ENCODE measurements around the gene ECSCR. TPM values are rescaled to one million over a fixed set of nuclear protein-coding genes. Genes with fewer than 3 reads are reported as not detected.

Gene ECSCR
- total and polyA plus RNA-seq, 2 donors (not counting 3 experiments of a cell fraction or from before 2014, with no cell fraction given) = 365 to 1,085 TPM

- no peak overlapping the region for H2AFZ ChIP-seq (ENCODE audit: low read depth, low read length)
- no TSS peak for BruUV-seq (replicated peaks)
- H3K9ac ChIP-seq (replicated peaks; ENCODE audit: extremely low read depth, insufficient read depth, low read length) = no peak overlapping the region
- dilution Hi-C loops (cut with MboI; ENCODE audit: extremely low pct_ligation_motif_present, low sequenced_read_pairs) = no loop called here
- DNase-seq (ENCODE audit: low read depth, low spot score) = no peak
- CTCF ChIA-PET = interaction anchor here (1.4 to 9.0 kb wide), 4 partner anchors 10 to 86 kb away, joined by 3 to 191 read pairs (median 4); no protein-coding TSS in a partner anchor
- intact Hi-C loops (cut with micrococcal nuclease) = no loop called here
- H3K4me2 ChIP-seq (ENCODE audit: insufficient read depth, low read length) = no peak overlapping the region
- no peak overlapping the region for H3K27ac ChIP-seq (ENCODE audit: insufficient read depth, low read depth, low read length)
- no peaks in the 10 kb centered on the region for H3K9me3 ChIP-seq (replicated peaks; ENCODE audit: control insufficient read depth, insufficient read depth, low read length)
- H3K9me1 ChIP-seq (replicated peaks; ENCODE audit: control insufficient read depth, extremely low read depth, insufficient read depth, low read length) = no peaks in the 10 kb centered on the region
- H4K20me1 ChIP-seq (replicated peaks; ENCODE audit: control insufficient read depth, extremely low read depth, insufficient read depth, low read length) = no peaks in the 10 kb centered on the region
- POLR2A ChIA-PET = no interaction called here
- FAIRE-seq = no peak
- H3K4me3 ChIP-seq (replicated peaks in 1 of 3; ENCODE audit: insufficient read depth in 1 of 3, low read depth in 1 of 3, low read length in 3 of 3) = no peak overlapping the region
- TF ChIP-seq POLR2A (IDR thresholded peaks at IDR 0.05; ENCODE audit: low read depth, low read length) (no peak), EZH2 (IDR thresholded peaks at IDR 0.05; ENCODE audit: borderline replicate concordance, low read depth, low read length, severe bottlenecking) (no peak), FOS (IDR thresholded peaks at IDR 0.05; ENCODE audit: borderline replicate concordance, insufficient read depth, low read length) (no peak), CTCF (IDR thresholded peaks at IDR 0.05; ENCODE audit: extremely low read depth in 1 of 2, insufficient read depth in 1 of 2, low read depth in 1 of 2, low read length in 2 of 2) (no peak), JUN (IDR thresholded peaks at IDR 0.05; ENCODE audit: borderline replicate concordance, insufficient read depth, insufficient read length, low read depth) (no peak)
- H3K27me3 ChIP-seq (ENCODE audit: control insufficient read depth in 2 of 2, insufficient read depth in 2 of 2, low read length in 2 of 2) = no peaks in the 10 kb centered on the region
- no peaks in the 10 kb centered on the region for H3K79me2 ChIP-seq (ENCODE audit: control insufficient read depth, insufficient read depth, low read length)
- no peaks in the 10 kb centered on the region for H3K4me1 ChIP-seq (ENCODE audit: control insufficient read depth, extremely low read depth, insufficient read depth, low read length)
- peaks cover 5 to 31% of the 10 kb centered on the region in 2 experiments for H3K36me3 ChIP-seq (ENCODE audit: control insufficient read depth in 2 of 2, extremely low read depth in 1 of 2, insufficient read depth in 2 of 2, low read length in 2 of 2)
These were observed 37.0 kb downstream of the ECSCR start for GRCh38 chr5:139425497-139425896.
